A549 (cell line): ENCODE measurements around the gene NBL1. TPM values are rescaled to one million over a fixed set of nuclear protein-coding genes. Genes with fewer than 3 reads are reported as not detected.

ENCODE experiments used
- ATAC-seq, 2 experiments: fragments of 200-7000 bp in 1 of 2; fragments of >200 bp in 1 of 2; cut with Nextera tagmentation in 1 of 2; cut with Tn5 transposase in 1 of 2; 3 replicates each; pipeline versions ENCODE4 v1.8.0 to v1.9.1; 2018 to 2020; ENCODE audit warnings: mild to moderate bottlenecking in 1 of 2, moderate library complexity in 1 of 2
- CTCF ChIA-PET: fragments of 300-600 bp; sonication (Branson Sonifier 250); formaldehyde crosslinking; extraction: SDS; loops from one replicate; lab custom pipeline; 2021; ENCODE audit warnings: antibody characterized with exemption, inconsistent platforms; lab: Yijun Ruan, JAX
- POLR2A ChIA-PET: fragments of 350-600 bp; formaldehyde crosslinking; extraction: SDS; loops from one replicate; lab custom pipeline; 2021; ENCODE audit warnings: antibody characterized with exemption, inconsistent platforms; lab: Yijun Ruan, JAX
- DNase-seq, 2 experiments: peaks; one replicate each; pipeline versions ENCODE4 v3.0.0 to v3.0.0-alpha.2; 2011 to 2016; ENCODE audit warnings: low read depth in 1 of 2, low spot score in 1 of 2
- FAIRE-seq: peaks from 2 replicates; lab custom pipeline; 2011; peaks lifted over from hg19 to GRCh38; lab: Jason Lieb, UNC
- H3K27ac ChIP-seq, 2 experiments: fragments of >200 bp; sonication (Bioruptor Twin); formaldehyde crosslinking; 3 replicates each; pipeline ENCODE4 v1.5.1; 2016 to 2017
- H3K4me1 ChIP-seq: fragments of >200 bp; sonication (Bioruptor Twin); formaldehyde crosslinking; 3 replicates; pipeline ENCODE4 v1.6.1; 2016
- H3K4me2 ChIP-seq: fragments of >200 bp; sonication (Bioruptor Twin); formaldehyde crosslinking; 3 replicates; pipeline ENCODE4 v1.6.1; 2016
- H3K4me3 ChIP-seq: fragments of >200 bp; sonication (Bioruptor Twin); formaldehyde crosslinking; 3 replicates; pipeline ENCODE4 v1.5.1; 2016
- H3K9me3 ChIP-seq: fragments of >200 bp; sonication (Bioruptor Twin); formaldehyde crosslinking; 3 replicates; pipeline ENCODE4 v1.6.1; 2016
- BCL3 ChIP-seq: fragments of >200 bp; sonication (Bioruptor Twin); formaldehyde crosslinking; IDR thresholded peaks from 3 replicates; pipeline ENCODE4 v1.6.1; 2016
- CEBPB ChIP-seq, 2 experiments: fragments of >200 bp in 1 of 2; sonication (Bioruptor Twin) in 1 of 2; formaldehyde crosslinking in 1 of 2; IDR thresholded peaks; 2 replicates each; pipeline ENCODE4 v1.6.1; 2012 to 2016
- CHD4 ChIP-seq: fragments of 200-600 bp; sonication (generic); IDR thresholded peaks from 2 replicates; pipeline ENCODE4 v1.6.1; 2016; ENCODE audit warnings: antibody characterized with exemption, mild to moderate bottlenecking, borderline replicate concordance
- CTCF ChIP-seq: fragments of >200 bp; sonication (Bioruptor Twin); formaldehyde crosslinking; IDR thresholded peaks from 3 replicates; pipeline ENCODE4 v1.5.1; 2016
- E2F6 ChIP-seq: IDR thresholded peaks from 2 replicates; pipeline ENCODE4 v1.6.1; 2012; ENCODE audit warnings: low read depth, borderline replicate concordance
- ELK1 ChIP-seq: fragments of 150-350 bp; IDR thresholded peaks from 2 replicates; pipeline ENCODE4 v1.6.1; 2014; ENCODE audit warnings: low read depth, mild to moderate bottlenecking, low read length
- EP300 ChIP-seq, 2 experiments: fragments of >200 bp; sonication (Bioruptor Twin); formaldehyde crosslinking; IDR thresholded peaks; 2 replicates in 1 of 2; 3 replicates in 1 of 2; pipeline ENCODE4 v1.6.1; 2016 to 2017
- ESRRA ChIP-seq: fragments of 150-350 bp; IDR thresholded peaks from 2 replicates; pipeline ENCODE4 v1.6.1; 2014; ENCODE audit warnings: mild to moderate bottlenecking, low read length, borderline replicate concordance
- FOSB ChIP-seq: fragments of 250-450 bp; sonication (Bioruptor Pico); IDR thresholded peaks from 2 replicates; pipeline ENCODE4 v1.5.0; 2020; ENCODE audit warnings: mild to moderate bottlenecking, moderate library complexity
- GATA3 ChIP-seq: IDR thresholded peaks from 2 replicates; pipeline ENCODE4 v1.6.1; 2012; ENCODE audit warnings: borderline replicate concordance
- HMGXB4 ChIP-seq: fragments of 250-450 bp; sonication (Bioruptor Pico); IDR thresholded peaks from 2 replicates; pipeline ENCODE4 v1.5.0; 2021; ENCODE audit warnings: mild to moderate bottlenecking, moderate library complexity, borderline replicate concordance
- HOXB13 ChIP-seq: fragments of 250-450 bp; sonication (Bioruptor Pico); IDR thresholded peaks from 2 replicates; pipeline ENCODE4 v1.5.0; 2020; ENCODE audit warnings: low read depth, mild to moderate bottlenecking, moderate library complexity
- JUN ChIP-seq, 2 experiments: fragments of >200 bp; sonication (Bioruptor Twin); formaldehyde crosslinking; IDR thresholded peaks; 2 replicates in 1 of 2; 3 replicates in 1 of 2; pipeline ENCODE4 v1.6.1; 2016 to 2017
- JUNB ChIP-seq: fragments of >200 bp; sonication (Bioruptor Twin); formaldehyde crosslinking; IDR thresholded peaks from 2 replicates; pipeline ENCODE4 v1.6.1; 2016
- KDM1A ChIP-seq: fragments of 200-600 bp; sonication (generic); IDR thresholded peaks from 2 replicates; pipeline ENCODE4 v1.6.1; 2016; ENCODE audit warnings: low read depth, mild to moderate bottlenecking
- MAFK ChIP-seq: fragments of 450-650 bp; IDR thresholded peaks from 2 replicates; pipeline ENCODE4 v1.6.1; 2014; ENCODE audit not compliant: partially characterized antibody
- MAX ChIP-seq: IDR thresholded peaks from 2 replicates; pipeline ENCODE4 v1.6.1; 2012
- MAZ ChIP-seq: fragments of 150-350 bp; IDR thresholded peaks from 2 replicates; pipeline ENCODE4 v1.6.1; 2014; ENCODE audit warnings: antibody characterized with exemption, low read depth, low read length, borderline replicate concordance
- MYC ChIP-seq: IDR thresholded peaks from 2 replicates; pipeline ENCODE4 v1.6.1; 2012; ENCODE audit warnings: mild to moderate bottlenecking, inconsistent platforms, low read length, improper control_type of control experiment, borderline replicate concordance
- NFE2L2 ChIP-seq: fragments of 150-350 bp; conservative IDR thresholded peaks from 2 replicates; pipeline ENCODE4 v1.6.1; 2014; ENCODE audit warnings: low read length
- NPAS2 ChIP-seq: fragments of 250-450 bp; sonication (Bioruptor Pico); IDR thresholded peaks from 2 replicates; pipeline ENCODE4 v1.8.0; 2022; ENCODE audit warnings: mild to moderate bottlenecking, moderate library complexity, borderline replicate concordance
- PBX3 ChIP-seq: IDR thresholded peaks from 2 replicates; pipeline ENCODE4 v1.6.1; 2012
- POLR2AphosphoS2 ChIP-seq: conservative IDR thresholded peaks from 2 replicates; pipeline ENCODE4 v1.6.1; 2012; ENCODE audit warnings: low read length, improper control_type of control experiment, inconsistent platforms
- RFX5 ChIP-seq: fragments of 450-650 bp; IDR thresholded peaks from 2 replicates; pipeline ENCODE4 v1.7.1; 2014; ENCODE audit warnings: antibody characterized with exemption, mild to moderate bottlenecking, moderate library complexity
- RNF2 ChIP-seq: fragments of 200-600 bp; sonication (generic); IDR thresholded peaks from 2 replicates; pipeline ENCODE4 v1.6.1; 2016; ENCODE audit warnings: low read depth, mild to moderate bottlenecking, antibody characterized with exemption, moderate library complexity, borderline replicate concordance
- TFCP2L1 ChIP-seq: fragments of 250-450 bp; sonication (Bioruptor Pico); IDR thresholded peaks from 2 replicates; pipeline ENCODE4 v1.5.0; 2021; ENCODE audit warnings: mild to moderate bottlenecking
- TP53 ChIP-seq: fragments of 250-450 bp; sonication (Bioruptor Pico); IDR thresholded peaks from 2 replicates; pipeline ENCODE4 v1.5.0; 2021; ENCODE audit warnings: mild to moderate bottlenecking, moderate library complexity
- WGBS: methylation state at CpG from one replicate; pipeline ENCODE4 v1.1.6; 2017; ENCODE audit errors: missing lambda C conversion rate; 5-methylcytosine and 5-hydroxymethylcytosine counted together
- polyA plus RNA-seq, 4 experiments: library from polyadenylated mRNA; depleted of rRNA in 3 of 4; stranded (reverse); fragments of >200 nt; fragmentation: RNase III in 1 of 4; extraction: RNeasy Plus Mini Kit Qiagen cat#74134 plus additional on column Dnase treatment in 1 of 4; gene quantifications; 2 replicates in 3 of 4; 3 replicates in 1 of 4; pipeline ENCODE4 v1.2.3, GENCODE V29; 2011 to 2017

NBL1 gene
- polyA plus RNA-seq, 2 of the 4 experiments (the other 2 are of a cell fraction), result 16.3 to 19.0 TPM

GRCh38 chr1:19622204-19622603 lies 21.9 kb upstream of the NBL1 start:
- no peak overlapping the region for H3K27ac ChIP-seq
- ChIA-PET CTCF (no interaction called here), POLR2A (no interaction called here)
- ATAC-seq (no peak), FAIRE-seq (no peak), DNase-seq (no peak)
- no peaks in the 10 kb centered on the region for H3K9me3 ChIP-seq
- peaks cover 14% of the 10 kb centered on the region for H3K4me1 ChIP-seq
- TF ChIP-seq RFX5 (no peak), ELK1 (no peak), RNF2 (no peak), CHD4 (no peak), CTCF (no peak), JUNB (no peak), TFCP2L1 (CRISPR knock-in tag) (no peak), EP300 (IDR thresholded peaks at IDR 0.05) (no peak), E2F6 (no peak), JUN (IDR thresholded peaks at IDR 0.05) (no peak), ESRRA (no peak), GATA3 (no peak), CEBPB (IDR thresholded peaks at IDR 0.05) (no peak), BCL3 (no peak), HOXB13 (CRISPR knock-in tag) (no peak), PBX3 (no peak), MAZ (no peak), POLR2AphosphoS2 (no peak), TP53 (CRISPR knock-in tag) (no peak)
- H3K4me3 ChIP-seq, result no peak overlapping the region
- WGBS, result 72% methylated on average over 1 of the region's 1 CpG
- H3K4me2 ChIP-seq, result no peak overlapping the region

GRCh38 chr1:19623523-19623922 lies 20.6 kb upstream of the NBL1 start:
- ChIA-PET POLR2A (no interaction called here), CTCF (interaction anchor here (0.9 kb wide), 1 partner anchor 18 kb away, joined by 3 read pairs; no protein-coding TSS in a partner anchor)
- ATAC-seq (no peak), DNase-seq (no peak)
- Histone ChIP-seq H3K4me2 (no peak overlapping the region), H3K27ac (no peak overlapping the region), H3K9me3 (no peaks in the 10 kb centered on the region), H3K4me1 (peaks cover 10% of the 10 kb centered on the region; the same call in 2 of the 3 replicates), H3K4me3 (no peak overlapping the region)
- no peak for TF ChIP-seq MAX
- no peak for TF ChIP-seq ESRRA
- no peak for TF ChIP-seq MYC
- TF ChIP-seq HMGXB4 (CRISPR knock-in tag), result no peak
- TF ChIP-seq RFX5, result no peak
- TF ChIP-seq MAZ, result no peak
- no peak for TF ChIP-seq KDM1A
- no peak for TF ChIP-seq FOSB
- TF ChIP-seq NPAS2 (CRISPR knock-in tag), result no peak
- TF ChIP-seq TFCP2L1 (CRISPR knock-in tag), result no peak
- TF ChIP-seq NFE2L2, result no peak
- TF ChIP-seq MAFK, result no peak
- TF ChIP-seq, all 56 proteins: peak for 0
- no peak for FAIRE-seq
- 85% methylated on average over 3 of the region's 3 CpGs for WGBS
